NCI-H446 treated with DMSO at 0.1 percent for 48 hours (cell line): ENCODE measurements around the gene DEPDC1.
"Not testable (repeated sequence)": the region's sequence is repeated elsewhere in the genome, so short reads cannot be mapped to it uniquely, and the experiment has no call there.

ENCODE experiments used
- DNase-seq: peaks from one replicate; lab custom pipeline; 2025; lab: John Stamatoyannopoulos, UW

The DEPDC1 gene, protein sequence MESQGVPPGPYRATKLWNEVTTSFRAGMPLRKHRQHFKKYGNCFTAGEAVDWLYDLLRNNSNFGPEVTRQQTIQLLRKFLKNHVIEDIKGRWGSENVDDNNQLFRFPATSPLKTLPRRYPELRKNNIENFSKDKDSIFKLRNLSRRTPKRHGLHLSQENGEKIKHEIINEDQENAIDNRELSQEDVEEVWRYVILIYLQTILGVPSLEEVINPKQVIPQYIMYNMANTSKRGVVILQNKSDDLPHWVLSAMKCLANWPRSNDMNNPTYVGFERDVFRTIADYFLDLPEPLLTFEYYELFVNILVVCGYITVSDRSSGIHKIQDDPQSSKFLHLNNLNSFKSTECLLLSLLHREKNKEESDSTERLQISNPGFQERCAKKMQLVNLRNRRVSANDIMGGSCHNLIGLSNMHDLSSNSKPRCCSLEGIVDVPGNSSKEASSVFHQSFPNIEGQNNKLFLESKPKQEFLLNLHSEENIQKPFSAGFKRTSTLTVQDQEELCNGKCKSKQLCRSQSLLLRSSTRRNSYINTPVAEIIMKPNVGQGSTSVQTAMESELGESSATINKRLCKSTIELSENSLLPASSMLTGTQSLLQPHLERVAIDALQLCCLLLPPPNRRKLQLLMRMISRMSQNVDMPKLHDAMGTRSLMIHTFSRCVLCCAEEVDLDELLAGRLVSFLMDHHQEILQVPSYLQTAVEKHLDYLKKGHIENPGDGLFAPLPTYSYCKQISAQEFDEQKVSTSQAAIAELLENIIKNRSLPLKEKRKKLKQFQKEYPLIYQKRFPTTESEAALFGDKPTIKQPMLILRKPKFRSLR

DNA sequence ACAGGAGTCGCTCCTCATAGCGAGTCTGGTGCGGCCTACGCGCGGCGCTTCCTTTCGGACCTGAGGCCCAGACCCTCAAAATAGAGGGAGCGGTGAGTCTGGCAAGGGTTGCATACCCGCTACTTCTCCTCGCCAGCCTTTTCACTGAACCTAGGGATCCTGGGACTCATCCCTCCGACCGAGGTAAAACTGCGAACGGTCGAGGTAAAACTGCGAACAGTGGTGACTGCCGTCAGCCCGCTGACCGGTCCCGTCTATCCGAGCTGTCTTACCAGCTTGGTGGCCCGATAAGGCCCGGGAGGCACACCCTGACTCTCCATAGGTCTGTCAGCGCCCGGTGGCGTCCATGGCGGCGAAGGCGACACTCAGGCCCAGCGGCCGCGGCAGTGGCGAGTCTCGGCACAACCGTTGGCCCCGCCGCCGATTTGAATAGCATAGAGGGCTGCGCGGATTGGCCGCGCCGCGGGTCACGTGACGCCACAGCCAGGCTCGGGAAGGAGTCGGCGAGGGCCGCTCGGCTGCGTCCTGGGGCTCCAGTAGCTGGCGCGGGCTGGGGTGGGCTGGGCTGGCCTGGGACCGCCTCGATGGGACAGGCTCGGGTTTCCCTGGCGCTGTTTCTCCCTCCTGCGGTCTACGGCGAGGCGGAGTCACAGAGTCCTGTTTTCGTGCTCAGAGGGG lies at the start of gene DEPDC1:
Gene DEPDC1, minus strand, starts transcription at position 403 of the 678 bp plus-strand sequence. Its CDS starts 83 bp downstream, at position 320.
- peak; percentile 95 for DNase-seq

DNA sequence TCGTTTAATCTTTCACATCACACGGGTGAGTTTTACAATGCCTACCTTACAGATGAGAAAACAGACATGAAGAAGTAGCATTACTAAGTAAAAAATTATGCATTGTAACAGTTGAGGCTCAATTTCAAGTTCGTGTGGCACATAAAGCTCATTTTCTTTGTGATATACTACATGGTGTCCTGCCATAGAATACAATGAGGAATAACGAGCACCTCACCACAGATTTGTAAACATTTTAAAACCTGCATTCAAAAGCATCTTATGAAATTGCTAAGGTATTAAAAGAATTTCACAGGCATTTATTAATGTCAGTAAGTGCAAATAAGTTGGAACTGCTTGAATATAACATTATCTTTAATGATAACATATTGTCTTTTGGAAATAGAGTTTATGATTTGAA lies 47.8 kb upstream of the DEPDC1 start:
- DNase-seq, result no peak

GRCh38 chr1:68542586-68542985 lies 45.7 kb upstream of the DEPDC1 start:
- DNase-seq, result no peak

DNA sequence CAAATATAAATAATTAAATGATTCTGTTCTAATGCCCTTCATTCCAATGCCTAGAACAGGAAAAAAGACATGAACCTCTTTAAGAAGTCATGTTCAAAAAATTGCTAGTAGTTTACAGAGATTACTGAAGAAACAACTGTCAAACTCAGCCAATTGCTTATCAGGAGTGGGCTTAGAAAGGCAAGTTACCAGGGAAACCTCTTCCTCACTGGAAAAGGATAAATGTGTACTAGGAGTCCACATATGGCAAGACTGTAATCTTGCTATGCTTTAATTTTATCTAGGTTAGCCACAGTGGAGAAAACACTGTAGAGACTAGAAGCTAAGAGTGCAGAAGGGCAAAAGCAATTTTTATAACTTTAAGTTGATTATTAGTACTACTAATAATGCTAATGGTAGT lies 42.1 kb upstream of the DEPDC1 start:
- no peak for DNase-seq

GRCh38 chr1:68528243-68528642 lies 31.4 kb upstream of the DEPDC1 start:
- no peak for DNase-seq

GRCh38 chr1:68525781-68526180 lies 28.9 kb upstream of the DEPDC1 start:
- no peak for DNase-seq

- DNase-seq, result no peak
Observed at GRCh38 chr1:68521286-68521685, 24.4 kb upstream of the DEPDC1 start.

DNA sequence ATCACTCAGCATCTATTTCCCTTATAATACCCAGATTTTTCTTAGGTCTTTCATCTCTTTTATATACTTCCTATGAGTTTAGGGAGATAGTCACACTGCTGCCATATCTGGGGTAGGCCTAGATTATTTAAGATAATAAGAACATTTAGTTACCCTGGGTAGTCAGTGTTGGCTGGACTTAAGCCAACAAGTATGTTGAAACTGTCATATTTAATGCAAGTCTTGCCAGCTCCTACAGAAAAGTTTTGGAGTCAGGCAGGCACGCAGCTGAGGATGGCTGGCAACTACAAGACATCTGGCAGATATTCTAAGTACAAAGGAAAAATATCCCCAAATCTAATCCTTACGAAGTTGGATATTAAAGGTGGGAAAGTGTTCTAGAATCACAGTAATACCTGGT lies 19.2 kb upstream of the DEPDC1 start:
- DNase-seq, result peak; percentile 38

DNA sequence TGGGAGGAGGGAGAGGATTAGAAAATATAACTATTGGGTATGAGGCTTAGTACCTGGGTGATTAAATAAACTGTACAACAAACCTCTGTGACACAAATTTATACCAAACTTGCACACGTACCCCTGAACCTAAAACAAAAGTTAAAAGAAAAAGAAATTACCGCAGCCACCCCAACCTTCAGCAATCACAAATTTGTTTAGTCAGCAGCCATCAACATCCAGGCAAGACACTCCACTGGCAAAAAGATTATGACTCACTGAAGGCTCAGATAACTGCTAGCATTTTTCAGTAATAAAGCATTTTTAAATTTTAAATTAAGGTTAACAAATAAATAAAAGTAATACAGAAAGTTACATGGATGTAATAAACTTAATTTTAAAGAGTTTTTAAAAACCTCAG lies 14.4 kb upstream of the DEPDC1 start:
- no peak for DNase-seq

- DNase-seq, result no peak
Observed at GRCh38 chr1:68506386-68506785, 9.5 kb upstream of the DEPDC1 start.

DNA sequence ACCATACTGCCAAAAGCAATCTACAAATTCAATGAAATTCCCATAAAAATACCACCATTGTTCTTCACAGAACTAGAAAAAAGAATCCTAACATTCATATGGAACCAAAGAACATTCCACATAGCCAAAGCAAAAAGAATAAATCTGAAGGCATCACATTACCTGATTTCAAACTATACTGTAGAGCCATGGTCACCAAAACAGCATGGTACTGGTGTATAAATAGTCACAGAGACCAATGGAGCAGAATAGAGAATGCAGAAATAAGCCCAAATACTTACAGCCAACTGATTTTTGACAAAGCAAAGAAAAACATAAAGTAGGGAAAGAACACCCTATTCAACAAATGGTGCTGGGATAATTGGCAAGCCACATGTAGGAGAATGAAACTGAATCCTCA lies 6.2 kb upstream of the DEPDC1 start:
- no peak for DNase-seq

DNA sequence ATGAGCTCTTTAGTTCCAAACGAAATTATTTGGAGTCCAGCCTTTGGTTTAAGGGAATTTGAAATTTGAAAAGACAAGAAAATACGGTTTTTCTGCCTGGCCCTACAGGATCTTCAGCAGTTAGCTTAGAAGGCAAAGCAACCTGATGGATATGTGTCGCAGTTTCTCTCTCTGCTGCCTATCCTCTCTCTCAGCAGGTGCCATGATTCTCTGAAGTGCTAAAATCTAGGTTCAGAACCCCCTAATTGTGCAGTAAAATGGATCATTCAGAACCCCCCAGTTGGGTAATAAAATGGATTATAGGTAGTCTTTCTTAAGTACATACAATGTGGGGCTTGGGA lies 446 bp upstream of the DEPDC1 start:
- no peak for DNase-seq

DNA sequence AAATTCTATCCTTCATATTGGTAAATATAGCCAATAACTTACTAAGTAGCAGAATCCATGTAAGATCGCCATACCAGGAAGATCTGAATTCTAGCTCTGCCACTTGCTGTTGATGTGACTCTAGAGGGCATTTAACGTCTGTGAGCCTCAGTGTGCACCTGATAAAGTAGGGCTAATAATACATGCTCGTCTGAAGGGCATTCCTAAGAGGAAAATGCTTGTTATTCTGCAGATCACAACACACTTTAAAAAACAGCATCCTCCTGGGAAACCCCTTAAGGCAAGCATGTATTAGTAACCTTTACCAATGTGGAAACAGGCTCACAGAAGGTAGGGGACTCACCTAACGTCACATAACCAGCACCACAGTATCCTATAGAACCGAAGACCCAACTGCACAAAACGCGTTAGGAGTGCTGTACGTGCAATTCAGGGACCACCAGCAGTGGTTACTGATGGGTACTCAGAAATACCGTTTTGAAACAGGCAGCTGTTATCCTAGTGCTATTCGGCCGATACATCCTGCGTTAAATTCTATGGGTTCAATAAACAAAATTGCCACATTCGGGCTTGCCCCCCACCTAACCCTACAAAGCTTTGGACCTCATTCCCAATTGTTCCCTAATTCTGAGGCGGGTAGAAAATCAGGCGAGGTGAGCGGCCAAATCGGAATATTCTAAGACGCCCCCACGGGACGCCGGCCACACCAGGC lies 758 bp downstream of the DEPDC1 start:
- DNase-seq, result peak; percentile 18

GRCh38 chr1:68495532-68495931 lies 1.4 kb downstream of the DEPDC1 start:
- no peak for DNase-seq

- no peak for DNase-seq
Observed at GRCh38 chr1:68493193-68493592, 3.7 kb downstream of the DEPDC1 start.

GRCh38 chr1:68492255-68492654 lies 4.6 kb downstream of the DEPDC1 start:
- not testable (repeated sequence) for DNase-seq

DNA sequence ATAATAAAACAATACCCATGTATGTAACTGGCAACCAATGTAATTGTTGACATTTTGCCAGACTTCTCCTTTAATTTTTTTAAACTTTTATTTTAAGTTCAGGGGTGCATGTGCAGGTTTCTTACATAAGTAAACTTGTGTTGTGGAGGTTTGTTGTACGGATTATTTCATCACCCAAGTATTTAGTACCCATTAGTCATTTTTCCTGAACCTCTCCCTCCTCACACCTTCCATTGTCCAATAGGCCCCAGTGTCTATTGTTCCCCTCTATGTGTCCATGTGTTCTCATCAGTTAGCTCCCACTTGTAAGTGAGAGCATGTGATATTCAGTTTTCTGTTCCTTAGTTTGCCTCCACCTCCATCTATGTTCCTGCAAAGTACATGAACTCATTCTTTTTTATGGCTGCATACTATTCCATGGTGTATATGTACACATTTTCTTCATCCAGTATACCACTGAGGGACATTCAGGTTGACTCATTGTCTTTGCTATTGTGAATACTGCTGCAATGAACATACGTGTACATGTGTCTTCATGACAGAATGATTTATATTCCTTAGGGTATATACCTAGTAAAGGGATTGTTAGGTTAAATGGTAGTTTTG lies 6.7 kb downstream of the DEPDC1 start:
- no peak for DNase-seq

GRCh38 chr1:68485431-68486022 lies 11.4 kb downstream of the DEPDC1 start:
- DNase-seq, result no peak

- no peak for DNase-seq
Observed at GRCh38 chr1:68484618-68485017, 12.3 kb downstream of the DEPDC1 start.

DNA sequence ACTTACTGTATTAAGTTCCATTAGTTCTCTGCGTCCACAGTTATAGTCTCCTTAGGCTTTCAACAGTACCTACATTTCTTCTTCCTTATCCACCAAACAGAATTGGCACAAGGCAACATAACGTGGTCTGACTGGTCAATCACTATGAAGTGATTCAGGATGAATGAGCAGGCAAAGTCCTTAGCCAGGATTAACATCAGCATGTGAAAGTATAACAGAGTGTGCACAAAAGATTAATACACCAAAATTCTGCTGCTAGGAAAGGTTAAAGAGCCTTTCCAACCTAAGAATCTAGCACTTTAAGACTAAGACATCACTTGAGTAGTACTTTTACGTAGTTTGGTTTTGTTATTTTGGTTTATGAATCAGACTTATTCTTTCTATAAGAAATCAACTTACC lies 15.8 kb downstream of the DEPDC1 start:
- DNase-seq, result no peak

- no peak for DNase-seq
Observed at GRCh38 chr1:68479501-68479900, 17.4 kb downstream of the DEPDC1 start.
